Heart left ventricle (tissue), 13 donors: Measurements from ENCODE around the gene DYNLT4.

Source experiments
- CTCF ChIP-seq, 12 donors: fragments of 200-600 bp; sonication (generic) in 4 of 12; IDR thresholded peaks; one replicate each; pipeline versions ENCODE4 v1.5.0 to v1.8.0; 2018 to 2022; ENCODE audit warnings: antibody characterized with exemption in 12 of 12, mild to moderate bottlenecking in 5 of 12
- POLR2A ChIP-seq, 2 donors: fragments of 450-650 bp; IDR thresholded peaks; one replicate each; pipeline ENCODE4 v1.6.1; 2017; ENCODE audit warnings: antibody characterized with exemption in 2 of 2, mild to moderate bottlenecking in 2 of 2, moderate library complexity in 2 of 2
- donor health status: ischemic (EF 13 %, LVEDD 7.1; RV severe dilation, severe dysfunction).
- donor health status: DM: no; HTN: yes; CAD: no.
- donor health status: DM: no; HTN: no; CAD: no.
- donor health status: ischemic (EF 25% LVEDD 6.9; RV normal size, moderate dysfunction).
- donor health status: ischemic (EF 25% LVEDD 5.7; RV mildly dilated, moderate dysfunction).
- donor health status: ischemic (EF 35%, LVEDD 5.7; RV mildly dilated, moderate dysfunction).
- donor health status: nonischemic (EF 11% LVEDD 7.7; RV severe dilation, severe dysfunction).
- donor health status: DM: yes; HTN: yes; CAD: no.
- donor health status: PGD.
- donor health status: ischemic (EF 29% LVEDD 5.4; RV normal size, mild dysfunction).
- donor health status: nonischemic (EF 23%, LVEDD 6.1; RV moderate dilation, normal function).

DNA sequence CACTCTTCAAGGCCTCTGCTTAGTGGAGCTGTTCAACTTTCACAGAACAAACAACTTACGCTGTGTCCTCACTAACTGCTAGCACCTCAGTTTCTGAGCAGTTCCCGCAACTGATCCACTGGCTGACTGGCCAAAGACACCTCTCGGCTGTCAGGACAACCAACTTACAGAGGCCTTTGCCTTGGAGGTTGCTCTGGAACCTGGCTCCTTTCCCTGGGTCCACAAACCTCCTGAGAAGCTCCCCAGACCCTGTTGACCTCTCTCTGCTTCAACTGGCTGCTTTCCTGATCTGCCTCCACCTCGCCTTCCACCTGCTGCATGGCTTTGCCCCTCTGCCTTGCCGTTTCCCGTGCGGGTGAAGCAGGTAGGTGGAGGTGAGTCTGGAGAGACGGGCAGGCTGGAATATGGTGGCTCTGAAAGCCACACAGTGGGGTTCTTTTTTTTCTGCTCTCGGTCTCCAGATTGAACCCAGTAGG is 14.1 kb upstream of the DYNLT4 start:
- TF ChIP-seq CTCF (IDR thresholded peaks at IDR 0.05) (no peak), POLR2A (IDR thresholded peaks at IDR 0.05) (no peak)
